ENCODE measurements around the gene DLX1.

DNA sequence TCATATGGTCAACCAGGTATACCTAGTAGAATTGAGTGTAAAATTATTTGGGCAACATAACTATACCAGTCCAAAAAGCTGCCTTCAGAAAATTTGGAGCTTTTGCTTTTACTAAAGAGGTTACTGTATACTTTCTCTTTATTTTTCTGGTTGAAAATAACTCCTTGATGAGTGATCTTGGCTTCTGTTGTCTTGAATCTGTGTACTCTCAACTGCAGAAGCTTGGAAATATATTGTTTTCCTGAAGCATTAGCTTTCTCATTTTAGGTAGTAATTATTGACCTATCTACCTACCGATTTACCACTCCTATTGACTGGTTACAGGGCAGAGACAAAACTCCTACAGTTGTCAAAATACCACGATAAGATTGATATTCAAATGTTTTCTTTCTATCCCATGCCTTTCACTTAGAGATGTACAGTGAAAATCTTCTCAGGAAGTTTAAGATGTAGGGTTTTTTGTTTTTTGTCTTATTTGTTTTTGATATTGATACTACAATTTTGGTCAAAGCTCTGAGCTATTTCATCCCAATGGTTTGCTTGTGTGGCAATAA, 35.7 kb upstream of the DLX1 start:
- TF ChIP-seq ZNF274 (IDR thresholded peaks at IDR 0.05; ENCODE audit: borderline replicate concordance, extremely low read depth, low read length) (no peak), YY1 (IDR thresholded peaks at IDR 0.05; ENCODE audit: low read depth, low read length) (no peak), POLR2AphosphoS5 (IDR thresholded peaks at IDR 0.05; ENCODE audit: low read depth, low read length) (no peak), CEBPB (IDR thresholded peaks at IDR 0.05; ENCODE audit: low read depth, low read length) (no peak), JUN (IDR thresholded peaks at IDR 0.05; ENCODE audit: low read depth, low read length) (no peak), FOSL1 (IDR thresholded peaks at IDR 0.05; ENCODE audit: insufficient read depth, low read depth, low read length) (no peak), CBX8 (IDR thresholded peaks at IDR 0.05; ENCODE audit: borderline replicate concordance, low read depth, low read length) (no peak), POLR2A (IDR thresholded peaks at IDR 0.05; ENCODE audit: control extremely low read depth in 1 of 2, low read depth in 2 of 2, low read length in 2 of 2) (no peak), SRF (IDR thresholded peaks at IDR 0.05; ENCODE audit: low read depth, low read length) (no peak), EZH2 (IDR thresholded peaks at IDR 0.05; ENCODE audit: low read depth, low read length, severe bottlenecking) (no peak)
- TF ChIP-seq, protein P1, sequence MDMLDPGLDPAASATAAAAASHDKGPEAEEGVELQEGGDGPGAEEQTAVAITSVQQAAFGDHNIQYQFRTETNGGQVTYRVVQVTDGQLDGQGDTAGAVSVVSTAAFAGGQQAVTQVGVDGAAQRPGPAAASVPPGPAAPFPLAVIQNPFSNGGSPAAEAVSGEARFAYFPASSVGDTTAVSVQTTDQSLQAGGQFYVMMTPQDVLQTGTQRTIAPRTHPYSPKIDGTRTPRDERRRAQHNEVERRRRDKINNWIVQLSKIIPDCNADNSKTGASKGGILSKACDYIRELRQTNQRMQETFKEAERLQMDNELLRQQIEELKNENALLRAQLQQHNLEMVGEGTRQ (IDR thresholded peaks at IDR 0.05; ENCODE audit: low read length): no peak
- TF ChIP-seq, protein P2, sequence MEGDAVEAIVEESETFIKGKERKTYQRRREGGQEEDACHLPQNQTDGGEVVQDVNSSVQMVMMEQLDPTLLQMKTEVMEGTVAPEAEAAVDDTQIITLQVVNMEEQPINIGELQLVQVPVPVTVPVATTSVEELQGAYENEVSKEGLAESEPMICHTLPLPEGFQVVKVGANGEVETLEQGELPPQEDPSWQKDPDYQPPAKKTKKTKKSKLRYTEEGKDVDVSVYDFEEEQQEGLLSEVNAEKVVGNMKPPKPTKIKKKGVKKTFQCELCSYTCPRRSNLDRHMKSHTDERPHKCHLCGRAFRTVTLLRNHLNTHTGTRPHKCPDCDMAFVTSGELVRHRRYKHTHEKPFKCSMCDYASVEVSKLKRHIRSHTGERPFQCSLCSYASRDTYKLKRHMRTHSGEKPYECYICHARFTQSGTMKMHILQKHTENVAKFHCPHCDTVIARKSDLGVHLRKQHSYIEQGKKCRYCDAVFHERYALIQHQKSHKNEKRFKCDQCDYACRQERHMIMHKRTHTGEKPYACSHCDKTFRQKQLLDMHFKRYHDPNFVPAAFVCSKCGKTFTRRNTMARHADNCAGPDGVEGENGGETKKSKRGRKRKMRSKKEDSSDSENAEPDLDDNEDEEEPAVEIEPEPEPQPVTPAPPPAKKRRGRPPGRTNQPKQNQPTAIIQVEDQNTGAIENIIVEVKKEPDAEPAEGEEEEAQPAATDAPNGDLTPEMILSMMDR (IDR thresholded peaks at IDR 0.05; ENCODE audit: control extremely low read depth in 1 of 3, insufficient read depth in 1 of 3, low read depth in 1 of 3, low read length in 3 of 3): no peak

All from H1 (cell line).